H9 (cell line): ENCODE results near the gene BLOC1S5. TPM values are rescaled to one million over a fixed set of nuclear protein-coding genes. Genes with fewer than 3 reads are reported as not detected.

Source experiments
- DNase-seq: peaks from one replicate; pipeline ENCODE4 v3.0.0-alpha.2; 2017
- H2AFZ ChIP-seq: one replicate; pipeline ENCODE4 v1.6.1; 2013; ENCODE audit warnings: mild to moderate bottlenecking, low read length, control low read depth, moderate library complexity
- H2AK5ac ChIP-seq: 2 replicates; pipeline ENCODE4 v1.6.1; 2013; ENCODE audit warnings: low read length, control low read depth, mixed read lengths; ENCODE audit not compliant: insufficient read length
- H2BK120ac ChIP-seq: one replicate; pipeline ENCODE4 v1.6.1; 2013; ENCODE audit warnings: low read depth, mild to moderate bottlenecking, low read length, control low read depth, inconsistent platforms; ENCODE audit not compliant: poor library complexity, severe bottlenecking
- H2BK12ac ChIP-seq: 2 replicates; pipeline ENCODE4 v1.6.1; 2013; ENCODE audit warnings: low read length, control low read depth, mixed read lengths, low read depth; ENCODE audit not compliant: insufficient read length
- H2BK15ac ChIP-seq: 2 replicates; pipeline ENCODE4 v1.6.1; 2013; ENCODE audit warnings: low read depth, low read length, control low read depth
- H2BK20ac ChIP-seq: one replicate; pipeline ENCODE4 v1.6.1; 2013; ENCODE audit warnings: low read depth, mild to moderate bottlenecking, low read length, control low read depth, inconsistent platforms; ENCODE audit not compliant: poor library complexity, severe bottlenecking
- H2BK5ac ChIP-seq: 2 replicates; pipeline ENCODE4 v1.6.1; 2013; ENCODE audit warnings: low read length, control low read depth, mixed read lengths; ENCODE audit not compliant: insufficient read length
- H3K14ac ChIP-seq: 2 replicates; pipeline ENCODE4 v1.6.1; 2013; ENCODE audit warnings: low read length, control low read depth; ENCODE audit not compliant: insufficient read depth
- H3K18ac ChIP-seq: 2 replicates; pipeline ENCODE4 v1.6.1; 2013; ENCODE audit warnings: low read depth, mild to moderate bottlenecking, mixed read lengths, low read length, control low read depth; ENCODE audit not compliant: insufficient read length
- H3K23ac ChIP-seq: 2 replicates; pipeline ENCODE4 v1.6.1; 2013; ENCODE audit warnings: low read length, control low read depth, mixed read lengths, low read depth; ENCODE audit not compliant: insufficient read length
- H3K23me2 ChIP-seq: 2 replicates; pipeline ENCODE4 v1.6.1; 2013; ENCODE audit warnings: low read depth, mild to moderate bottlenecking, mixed read lengths, low read length, control low read depth; ENCODE audit not compliant: insufficient read length, poor library complexity, severe bottlenecking
- H3K27ac ChIP-seq: 2 replicates; pipeline ENCODE4 v1.5.1; 2013; ENCODE audit warnings: low read length, control low read depth, mixed read lengths, low read depth; ENCODE audit not compliant: insufficient read length
- H3K27me3 ChIP-seq: 2 replicates; pipeline ENCODE4 v1.6.1; 2013; ENCODE audit warnings: low read length, control low read depth, inconsistent platforms; ENCODE audit not compliant: insufficient read depth
- H3K4ac ChIP-seq: 2 replicates; pipeline ENCODE4 v1.6.1; 2013; ENCODE audit warnings: low read depth, mild to moderate bottlenecking, control low read depth, inconsistent platforms, low read length, moderate library complexity
- H3K4me1 ChIP-seq: 2 replicates; pipeline ENCODE4 v1.6.1; 2013; ENCODE audit warnings: low read length, control low read depth, inconsistent platforms; ENCODE audit not compliant: insufficient read depth
- H3K4me2 ChIP-seq: 2 replicates; pipeline ENCODE4 v1.6.1; 2013; ENCODE audit warnings: low read length, control low read depth, mixed read lengths; ENCODE audit not compliant: insufficient read length, insufficient read depth
- H3K56ac ChIP-seq: 2 replicates; pipeline ENCODE4 v1.6.1; 2013; ENCODE audit warnings: low read depth, mild to moderate bottlenecking, mixed read lengths, low read length, control low read depth; ENCODE audit not compliant: insufficient read length
- H3K79me1 ChIP-seq: 2 replicates; pipeline ENCODE4 v1.6.1; 2013; ENCODE audit warnings: low read depth, mild to moderate bottlenecking, moderate library complexity, low read length, control low read depth, inconsistent platforms; ENCODE audit not compliant: insufficient read depth, poor library complexity, severe bottlenecking
- H3K79me2 ChIP-seq: 2 replicates; pipeline ENCODE4 v1.6.1; 2013; ENCODE audit warnings: low read length, control low read depth, inconsistent platforms; ENCODE audit not compliant: insufficient read depth
- H3K9ac ChIP-seq: 2 replicates; pipeline ENCODE4 v1.6.1; 2013; ENCODE audit warnings: low read length, control low read depth, mixed read lengths; ENCODE audit not compliant: insufficient read length; ENCODE audit errors: extremely low read depth
- H3K9me3 ChIP-seq: one replicate; pipeline ENCODE4 v1.6.1; 2013; ENCODE audit warnings: low read depth, low read length, inconsistent platforms; ENCODE audit not compliant: control insufficient read depth
- H3T11ph ChIP-seq: one replicate; pipeline ENCODE4 v1.6.1; 2013; ENCODE audit warnings: mild to moderate bottlenecking, low read length, control low read depth, inconsistent platforms
- H4K20me1 ChIP-seq: one replicate; pipeline ENCODE4 v1.6.1; 2013; ENCODE audit not compliant: control insufficient read depth, insufficient read length, insufficient read depth
- H4K5ac ChIP-seq: 2 replicates; pipeline ENCODE4 v1.6.1; 2013; ENCODE audit warnings: low read depth, mild to moderate bottlenecking, mixed read lengths, low read length, control low read depth; ENCODE audit not compliant: insufficient read length
- H4K8ac ChIP-seq: replicated peaks from 2 replicates; pipeline ENCODE4 v1.6.1; 2013; ENCODE audit warnings: low read length, control low read depth, mixed read lengths, low read depth; ENCODE audit not compliant: insufficient read length
- H4K91ac ChIP-seq: 2 replicates; pipeline ENCODE4 v1.6.1; 2013; ENCODE audit warnings: low read depth, mild to moderate bottlenecking, moderate library complexity, mixed read lengths, low read length, control low read depth; ENCODE audit not compliant: insufficient read length
- H3K27ac Mint-ChIP-seq, 3 experiments: 2 replicates in 2 of 3; 3 replicates in 1 of 3; pipeline ENCODE4 v1.8.0; 2020 to 2021; ENCODE audit warnings: mixed read lengths in 3 of 3, mild to moderate bottlenecking in 1 of 3, moderate library complexity in 1 of 3
- H3K27me3 Mint-ChIP-seq: 2 replicates; pipeline ENCODE4 v1.8.0; 2021; ENCODE audit warnings: low read depth, mild to moderate bottlenecking, moderate library complexity, mixed read lengths
- H3K36me3 Mint-ChIP-seq, 3 experiments: 2 replicates in 2 of 3; 3 replicates in 1 of 3; pipeline ENCODE4 v1.8.0; 2020 to 2021; ENCODE audit warnings: low read depth in 3 of 3, mixed read lengths in 3 of 3; ENCODE audit not compliant: insufficient read depth in 1 of 3
- H3K4me1 Mint-ChIP-seq, 2 experiments: 2 replicates each; pipeline ENCODE4 v1.8.0; 2020; ENCODE audit warnings: mixed read lengths in 2 of 2
- H3K4me3 Mint-ChIP-seq, 2 experiments: 2 replicates in 1 of 2; 3 replicates in 1 of 2; pipeline ENCODE4 v1.8.0; 2020 to 2021; ENCODE audit warnings: mild to moderate bottlenecking in 2 of 2, mixed read lengths in 2 of 2, moderate library complexity in 1 of 2
- H3K9me3 Mint-ChIP-seq, 2 experiments: 2 replicates in 1 of 2; 3 replicates in 1 of 2; pipeline ENCODE4 v1.8.0; 2020; ENCODE audit warnings: mild to moderate bottlenecking in 2 of 2, mixed read lengths in 2 of 2, moderate library complexity in 1 of 2
- CTCF ChIP-seq: fragments of 200-600 bp; sonication (generic); conservative IDR thresholded peaks from 3 replicates; pipeline ENCODE4 v1.8.0; 2021; ENCODE audit warnings: antibody characterized with exemption, mild to moderate bottlenecking
- WGBS: extraction: QIAGEN DNeasy Blood & Tissue Kit; methylation state at CpG from one replicate; pipeline ENCODE4 v1.1.7; 2013; ENCODE audit warnings: missing lambda C conversion rate, low lambda C conversion rate, mixed read lengths; ENCODE audit not compliant: insufficient read length; ENCODE audit errors: extremely low coverage; 5-methylcytosine and 5-hydroxymethylcytosine counted together
- total RNA-seq: library from RNA; stranded (reverse); gene quantifications from 2 replicates; pipeline ENCODE4 v1.2.1, GENCODE V29; 2021

Gene BLOC1S5
- total RNA-seq, 1 experiment from 2014 or later, result 15.6 TPM

GRCh38 chr6:8020083-8020482, 44.1 kb downstream of the BLOC1S5 start:
- H3K56ac ChIP-seq, result no peak overlapping the region
- no peak overlapping the region for H4K91ac ChIP-seq
- H2AK5ac ChIP-seq, result no peak overlapping the region
- H2AFZ ChIP-seq, result no peak overlapping the region
- no peak overlapping the region for H4K5ac ChIP-seq
- no peaks in the 10 kb centered on the region for H3K79me1 ChIP-seq
- Mint-ChIP-seq H3K4me1 (peaks cover 20 to 36% of the 10 kb centered on the region in 2 experiments), H3K27ac (peak overlapping the region in 1 of 3 experiments; percentile 80; a peak in 1 of 7 replicates), H3K9me3 (no peaks in the 10 kb centered on the region), H3K36me3 (peaks cover 0 to 7% (median 1%) of the 10 kb centered on the region in 3 experiments; a peak in 1 of 7 replicates), H3K27me3 (no peaks in the 10 kb centered on the region), H3K4me3 (no peak overlapping the region)
- H3K9ac ChIP-seq, result no peak overlapping the region
- no peaks in the 10 kb centered on the region; the same call in 1 of the 2 replicates for H3K4me1 ChIP-seq
- no peak overlapping the region for H3K4ac ChIP-seq
- H2BK120ac ChIP-seq, result no peak overlapping the region
- no peak overlapping the region for H2BK20ac ChIP-seq
- H3T11ph ChIP-seq, result no peak overlapping the region
- no peaks in the 10 kb centered on the region for H3K27me3 ChIP-seq
- no CpG with 5 or more reads among the region's 4 CpGs for WGBS
- H2BK5ac ChIP-seq, result no peak overlapping the region
- DNase-seq, result no peak
- H2BK15ac ChIP-seq, result no peak overlapping the region
- H3K23me2 ChIP-seq, result no peaks in the 10 kb centered on the region
- no peak overlapping the region for H3K27ac ChIP-seq
- no peak overlapping the region for H3K23ac ChIP-seq
- TF ChIP-seq CTCF, result no peak
- H3K18ac ChIP-seq, result no peak overlapping the region
- H3K9me3 ChIP-seq, result no peaks in the 10 kb centered on the region
- H3K14ac ChIP-seq, result no peak overlapping the region
- H3K79me2 ChIP-seq, result no peaks in the 10 kb centered on the region
- H4K20me1 ChIP-seq, result no peaks in the 10 kb centered on the region
- no peak overlapping the region for H4K8ac ChIP-seq
- no peak overlapping the region for H3K4me2 ChIP-seq
- H2BK12ac ChIP-seq, result no peak overlapping the region
